ENCODE measurements around the gene FBXO41.
A peak's percentile ranks its signal among the peaks of the same experiment; 100 is the strongest.

The FBXO41 gene

GRCh38 chr2:73233932-73234832, 50.1 kb downstream of the FBXO41 start, which contains the start of gene CCT7 (continued):
- TF ChIP-seq ZNF518A (tag by site-specific recombination; conservative IDR thresholded peaks at IDR 0.05; ENCODE audit: low read depth) (peak; percentile 64; the same call in 1 of the 2 replicates), ZSCAN4 (tag by site-specific recombination; IDR thresholded peaks at IDR 0.05) (peak; percentile 30; the same call in 1 of the 2 replicates), ZNF146 (tag by site-specific recombination; IDR thresholded peaks at IDR 0.05) (peak; percentile 19; the same call in 1 of the 2 replicates), ZNF366 (tag by site-specific recombination; conservative IDR thresholded peaks at IDR 0.05) (no peak), ZNF692 (tag by site-specific recombination; IDR thresholded peaks at IDR 0.05) (peak; percentile 51; the same call in 1 of the 2 replicates), MEIS1 (CRISPR knock-in tag; IDR thresholded peaks at IDR 0.05; ENCODE audit: borderline replicate concordance) (no peak), HOXD13 (CRISPR knock-in tag; IDR thresholded peaks at IDR 0.05; ENCODE audit: borderline replicate concordance) (no peak), SP2 (tag by site-specific recombination; IDR thresholded peaks at IDR 0.05) (peak; percentile 58)

- POLR2A ChIA-PET, result interaction anchor here (0.5 to 3.7 kb wide), 24 partner anchors 9 to 504 kb away, joined by 3 to 33 read pairs (median 6); partner anchors contain the start of genes ALMS1, FBXO41, SPR and TPRKB
- CTCF ChIA-PET, result interaction anchor here (1.5 to 2.0 kb wide), 2 partner anchors 21 to 57 kb away, joined by 6 to 11 read pairs; no protein-coding TSS in a partner anchor
- H3K36me3 ChIP-seq (ENCODE audit: control insufficient read depth in 2 of 2, insufficient read depth in 1 of 2, low read length in 2 of 2), result peaks cover 6 to 43% of the 10 kb centered on the region in 2 experiments; a peak in 2 of 3 replicates
- no peaks in the 10 kb centered on the region for H3K9me3 ChIP-seq (ENCODE audit: control insufficient read depth, insufficient read depth, low read depth, low read length)
- peak within 1 kb of the TSS; percentile 87 for H3K4me3 ChIP-seq (ENCODE audit: low read depth, low read length)
- peak within 1 kb of the TSS; percentile 97 for H3K27ac ChIP-seq (ENCODE audit: extremely low read depth, low read depth, low read length)
- H3K4me1 ChIP-seq (ENCODE audit: control insufficient read depth, insufficient read depth, low read length), result peaks cover 12% of the 10 kb centered on the region; the same call in 1 of the 2 replicates
- TF ChIP-seq IKZF3 (tag by site-specific recombination; IDR thresholded peaks at IDR 0.05) (peak; percentile 50; the same call in 1 of the 2 replicates), ZNF843 (tag by site-specific recombination; IDR thresholded peaks at IDR 0.05) (0 out of 2 replicates have a peak, but pooled peaks have one; percentile 31), ELK4 (IDR thresholded peaks at IDR 0.05; ENCODE audit: borderline replicate concordance, low read depth, low read length) (no peak), ZNF280D (tag by site-specific recombination; IDR thresholded peaks at IDR 0.05) (no peak), ZNF692 (tag by site-specific recombination; IDR thresholded peaks at IDR 0.05) (peak; percentile 40; the same call in 1 of the 2 replicates), ZNF184 (tag by site-specific recombination; IDR thresholded peaks at IDR 0.05) (no peak), ZNF621 (tag by site-specific recombination; IDR thresholded peaks at IDR 0.05) (no peak), SETDB1 (IDR thresholded peaks at IDR 0.05; ENCODE audit: insufficient read length, low read length) (no peak), ZNF404 (tag by site-specific recombination; IDR thresholded peaks at IDR 0.05) (no peak), MZF1 (tag by site-specific recombination; IDR thresholded peaks at IDR 0.05; ENCODE audit: borderline replicate concordance) (no peak), ZNF561 (tag by site-specific recombination; IDR thresholded peaks at IDR 0.05; ENCODE audit: borderline replicate concordance) (0 out of 2 replicates have a peak, but pooled peaks have one; percentile 11)
These were observed 50.9 kb downstream of the FBXO41 start, which contains the start of gene PRADC1 for GRCh38 chr2:73233154-73233931. Gene PRADC1, minus strand, starts transcription at chr2:73233239. Its CDS starts 79 bp downstream, at chr2:73233160.

Measured in HEK293 (cell line).